Measurements from ENCODE around the gene FNBP1L. TPM values are rescaled to one million over a fixed set of nuclear protein-coding genes. Genes with fewer than 3 reads are reported as not detected.

The FNBP1L gene
- total and polyA plus RNA-seq, 2 donors from 2014 or later: 32.7 to 57.3 TPM

- intact Hi-C loops (cut with DNase I): no loop called here
- no peaks in the 10 kb centered on the region for H3K9me3 ChIP-seq (ENCODE audit: control insufficient read depth in 2 of 3, insufficient read depth in 1 of 3, low read length in 3 of 3)
- peaks cover 2 to 43% (median 21%) of the 10 kb centered on the region in 3 donors for H3K36me3 ChIP-seq (ENCODE audit: control insufficient read depth in 2 of 3, insufficient read depth in 3 of 3, low read length in 3 of 3)
- peak overlapping the region in 1 of 2 donors; percentile 5 for H3K27ac ChIP-seq (ENCODE audit: low read depth in 2 of 2, low read length in 2 of 2)
- TF ChIP-seq CTCF (IDR thresholded peaks at IDR 0.05; ENCODE audit: borderline replicate concordance, extremely low read depth, insufficient read depth): no peak
- H3K9ac ChIP-seq (ENCODE audit: low read length in 3 of 3): no peak overlapping the region
- H3K27me3 ChIP-seq (ENCODE audit: control insufficient read depth, insufficient read depth, low read length): no peaks in the 10 kb centered on the region
- H3K4me3 ChIP-seq (ENCODE audit: low read length in 3 of 3): no peak overlapping the region
- DNase-seq (no peak), FAIRE-seq (no peak)
- peaks cover 0 to 10% (median 10%) of the 10 kb centered on the region in 3 donors for H3K4me1 ChIP-seq (ENCODE audit: control insufficient read depth in 2 of 3, insufficient read depth in 2 of 3, low read depth in 1 of 3, low read length in 3 of 3)
These were observed 126.1 kb downstream of the FNBP1L start for GRCh38 chr1:93573940-93574469.

- no peak for DNase-seq
- TF ChIP-seq CTCF (IDR thresholded peaks at IDR 0.05; ENCODE audit: borderline replicate concordance, extremely low read depth, insufficient read depth): no peak
- Histone ChIP-seq H3K4me1 (ENCODE audit: control insufficient read depth in 2 of 3, insufficient read depth in 2 of 3, low read depth in 1 of 3, low read length in 3 of 3) (peaks cover 0 to 15% (median 9%) of the 10 kb centered on the region in 3 donors), H3K9ac (ENCODE audit: low read length in 3 of 3) (no peak overlapping the region), H3K27ac (ENCODE audit: low read depth in 2 of 2, low read length in 2 of 2) (peak overlapping the region in 1 of 2 donors; percentile 5), H3K27me3 (ENCODE audit: control insufficient read depth, insufficient read depth, low read length) (no peaks in the 10 kb centered on the region), H3K9me3 (ENCODE audit: control insufficient read depth in 2 of 3, insufficient read depth in 1 of 3, low read length in 3 of 3) (no peaks in the 10 kb centered on the region), H3K36me3 (ENCODE audit: control insufficient read depth in 2 of 3, insufficient read depth in 3 of 3, low read length in 3 of 3) (peaks cover 2 to 42% (median 20%) of the 10 kb centered on the region in 3 donors), H3K4me3 (ENCODE audit: low read length in 3 of 3) (no peak overlapping the region)
- FAIRE-seq: no peak
- intact Hi-C loops (cut with DNase I): no loop called here
These were observed 126.6 kb downstream of the FNBP1L start for GRCh38 chr1:93574511-93574910.

GRCh38 chr1:93574991-93575390, 127.1 kb downstream of the FNBP1L start:
- no peaks in the 10 kb centered on the region for H3K27me3 ChIP-seq (ENCODE audit: control insufficient read depth, insufficient read depth, low read length)
- intact Hi-C loops (cut with DNase I): no loop called here
- no peak for TF ChIP-seq CTCF (IDR thresholded peaks at IDR 0.05; ENCODE audit: borderline replicate concordance, extremely low read depth, insufficient read depth)
- no peak overlapping the region for H3K9ac ChIP-seq (ENCODE audit: low read length in 3 of 3)
- H3K4me3 ChIP-seq (ENCODE audit: low read length in 3 of 3): no peak overlapping the region
- H3K4me1 ChIP-seq (ENCODE audit: control insufficient read depth in 2 of 3, insufficient read depth in 2 of 3, low read depth in 1 of 3, low read length in 3 of 3): peaks cover 0 to 19% (median 14%) of the 10 kb centered on the region in 3 donors
- peak overlapping the region in 1 of 2 donors; percentile 5 for H3K27ac ChIP-seq (ENCODE audit: low read depth in 2 of 2, low read length in 2 of 2)
- peaks cover 2 to 42% (median 17%) of the 10 kb centered on the region in 3 donors for H3K36me3 ChIP-seq (ENCODE audit: control insufficient read depth in 2 of 3, insufficient read depth in 3 of 3, low read length in 3 of 3)
- H3K9me3 ChIP-seq (ENCODE audit: control insufficient read depth in 2 of 3, insufficient read depth in 1 of 3, low read length in 3 of 3): no peaks in the 10 kb centered on the region
- FAIRE-seq (no peak), DNase-seq (no peak)

All from kidney (tissue), 14 donors.